ENCODE measurements around the gene ANKRD10.

The ANKRD10 gene

GRCh38 chr13:110923777-110924638 is 9.1 kb upstream of the ANKRD10 start:
- no peak for DNase-seq (ENCODE audit: extremely low spot score)
- TF ChIP-seq BHLHE40 (IDR thresholded peaks at IDR 0.05; ENCODE audit: borderline replicate concordance) (no peak), ZNF384 (IDR thresholded peaks at IDR 0.05) (no peak), CTBP1 (IDR thresholded peaks at IDR 0.05; ENCODE audit: borderline replicate concordance) (no peak), FOXA1 (IDR thresholded peaks at IDR 0.05) (no peak), SP1 (IDR thresholded peaks at IDR 0.05) (no peak), L3MBTL2 (conservative IDR thresholded peaks at IDR 0.05) (no peak), LEF1 (IDR thresholded peaks at IDR 0.05; ENCODE audit: borderline replicate concordance) (no peak), FOXM1 (IDR thresholded peaks at IDR 0.05; ENCODE audit: borderline replicate concordance) (no peak), SUZ12 (IDR thresholded peaks at IDR 0.05) (no peak), TARDBP (IDR thresholded peaks at IDR 0.05) (no peak), ARNT (IDR thresholded peaks at IDR 0.05) (no peak), ELF4 (IDR thresholded peaks at IDR 0.05) (no peak), PKNOX1 (IDR thresholded peaks at IDR 0.05) (no peak), HDGF (IDR thresholded peaks at IDR 0.05; ENCODE audit: borderline replicate concordance) (no peak), NFRKB (IDR thresholded peaks at IDR 0.05) (no peak), FOXK2 (IDR thresholded peaks at IDR 0.05) (no peak)
- POLR2A ChIA-PET = interaction anchor here (0.6 to 0.8 kb wide), 2 partner anchors 10 to 209 kb away, joined by 3 read pairs; no protein-coding TSS in a partner anchor
- CTCF ChIA-PET = interaction anchor here (0.6 kb wide), 1 partner anchor 9 kb away, joined by 3 read pairs; no protein-coding TSS in a partner anchor

- TF ChIP-seq TARDBP (IDR thresholded peaks at IDR 0.05) (no peak), NFRKB (IDR thresholded peaks at IDR 0.05) (no peak), CTBP1 (IDR thresholded peaks at IDR 0.05; ENCODE audit: borderline replicate concordance) (no peak), SP1 (IDR thresholded peaks at IDR 0.05) (no peak), LEF1 (IDR thresholded peaks at IDR 0.05; ENCODE audit: borderline replicate concordance) (no peak), ARNT (IDR thresholded peaks at IDR 0.05) (no peak), ELF4 (IDR thresholded peaks at IDR 0.05) (no peak), PKNOX1 (IDR thresholded peaks at IDR 0.05) (no peak), SUZ12 (IDR thresholded peaks at IDR 0.05) (no peak), BHLHE40 (IDR thresholded peaks at IDR 0.05; ENCODE audit: borderline replicate concordance) (no peak), HDGF (IDR thresholded peaks at IDR 0.05; ENCODE audit: borderline replicate concordance) (no peak)
- ChIA-PET POLR2A (no interaction called here), CTCF (no interaction called here)
- DNase-seq (ENCODE audit: extremely low spot score) = no peak
Measured at GRCh38 chr13:110923086-110923485, 8.2 kb upstream of the ANKRD10 start.

DNA sequence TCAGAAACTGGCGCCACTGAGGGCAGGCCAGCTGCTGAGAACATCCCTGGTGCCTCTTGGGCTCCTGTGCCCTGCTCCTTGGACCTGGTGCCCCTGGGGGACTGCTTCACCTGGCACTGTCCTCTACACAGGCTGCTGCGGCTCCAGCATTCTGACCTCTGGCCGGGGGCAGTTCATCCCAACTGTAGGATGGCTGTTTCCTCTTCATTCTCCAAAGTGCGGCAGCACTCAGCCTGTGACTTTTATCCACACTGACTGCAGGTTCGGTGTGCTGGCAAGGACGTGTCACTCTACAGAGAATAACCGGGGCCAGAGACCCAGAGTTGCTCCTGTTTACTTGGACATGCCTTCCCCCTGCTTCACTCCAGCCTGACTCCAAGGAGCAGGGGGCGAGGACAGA is 7.6 kb upstream of the ANKRD10 start:
- TF ChIP-seq ELF4 (IDR thresholded peaks at IDR 0.05) = no peak
- no peak for TF ChIP-seq TARDBP (IDR thresholded peaks at IDR 0.05)
- no peak for TF ChIP-seq ARNT (IDR thresholded peaks at IDR 0.05)
- TF ChIP-seq PKNOX1 (IDR thresholded peaks at IDR 0.05) = no peak
- TF ChIP-seq FOXM1 (IDR thresholded peaks at IDR 0.05; ENCODE audit: borderline replicate concordance) = no peak
- TF ChIP-seq FOXK2 (IDR thresholded peaks at IDR 0.05) = no peak
- no peak for TF ChIP-seq BHLHE40 (IDR thresholded peaks at IDR 0.05; ENCODE audit: borderline replicate concordance)
- no peak for TF ChIP-seq L3MBTL2 (conservative IDR thresholded peaks at IDR 0.05)
- TF ChIP-seq CTBP1 (IDR thresholded peaks at IDR 0.05; ENCODE audit: borderline replicate concordance) = no peak
- TF ChIP-seq HDGF (IDR thresholded peaks at IDR 0.05; ENCODE audit: borderline replicate concordance) = no peak
- TF ChIP-seq FOXA1 (IDR thresholded peaks at IDR 0.05) = no peak
- no peak for TF ChIP-seq SUZ12 (IDR thresholded peaks at IDR 0.05)
- no peak for TF ChIP-seq ZNF384 (IDR thresholded peaks at IDR 0.05)
- TF ChIP-seq SP1 (IDR thresholded peaks at IDR 0.05) = no peak
- no peak for TF ChIP-seq LEF1 (IDR thresholded peaks at IDR 0.05; ENCODE audit: borderline replicate concordance)
- no peak for TF ChIP-seq NFRKB (IDR thresholded peaks at IDR 0.05)
- DNase-seq (ENCODE audit: extremely low spot score) = no peak
- ChIA-PET CTCF (interaction anchor here (0.6 kb wide), 1 partner anchor 262 kb away, joined by 3 read pairs; no protein-coding TSS in a partner anchor), POLR2A (no interaction called here)

DNA sequence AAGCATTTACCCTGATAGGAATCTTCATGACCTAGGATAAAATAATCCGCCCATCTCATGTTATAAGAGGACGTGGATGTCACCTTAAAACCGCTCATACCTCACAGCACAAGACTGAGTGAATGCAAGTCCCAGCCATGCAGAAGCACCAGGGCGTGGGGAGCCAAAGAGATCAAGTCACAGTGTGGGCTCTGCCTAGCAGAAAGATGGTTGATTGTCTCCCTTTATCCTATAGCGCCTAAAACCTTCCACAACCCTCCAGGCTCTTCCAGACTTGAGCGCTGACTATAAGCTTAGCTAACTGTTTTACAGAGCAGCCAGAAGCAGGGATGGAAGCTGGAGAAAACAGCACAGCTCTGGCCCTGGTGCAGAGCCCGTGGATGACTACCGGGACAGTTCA is 6.8 kb upstream of the ANKRD10 start:
- ChIA-PET POLR2A (no interaction called here), CTCF (no interaction called here)
- no peak for DNase-seq (ENCODE audit: extremely low spot score)
- no peak for TF ChIP-seq ARNT (IDR thresholded peaks at IDR 0.05)

- POLR2A ChIA-PET = no interaction called here
- DNase-seq (ENCODE audit: extremely low spot score) = no peak
- TF ChIP-seq CTBP1 (IDR thresholded peaks at IDR 0.05; ENCODE audit: borderline replicate concordance) (no peak), NFRKB (IDR thresholded peaks at IDR 0.05) (no peak), PKNOX1 (IDR thresholded peaks at IDR 0.05) (no peak), BHLHE40 (IDR thresholded peaks at IDR 0.05; ENCODE audit: borderline replicate concordance) (no peak), SP1 (IDR thresholded peaks at IDR 0.05) (no peak), SUZ12 (IDR thresholded peaks at IDR 0.05) (no peak), FOXK2 (IDR thresholded peaks at IDR 0.05) (no peak), TARDBP (IDR thresholded peaks at IDR 0.05) (no peak), FOXA1 (IDR thresholded peaks at IDR 0.05) (no peak), HDGF (IDR thresholded peaks at IDR 0.05; ENCODE audit: borderline replicate concordance) (no peak), ARNT (IDR thresholded peaks at IDR 0.05) (no peak), L3MBTL2 (conservative IDR thresholded peaks at IDR 0.05) (no peak), ZNF384 (IDR thresholded peaks at IDR 0.05) (no peak), ELF4 (IDR thresholded peaks at IDR 0.05) (no peak), FOXM1 (IDR thresholded peaks at IDR 0.05; ENCODE audit: borderline replicate concordance) (no peak), LEF1 (IDR thresholded peaks at IDR 0.05; ENCODE audit: borderline replicate concordance) (no peak)
- CTCF ChIA-PET = no interaction called here
Measured at GRCh38 chr13:110921209-110921608, 6.3 kb upstream of the ANKRD10 start.

Data from HEK293T (cell line).